ENCODE results near the gene APOA1. TPM values are rescaled to one million over a fixed set of nuclear protein-coding genes. Genes with fewer than 3 reads are reported as not detected.

Gene APOA1
- total RNA-seq, 1 donor from 2014 or later, result 9,787 TPM

GRCh38 chr11:116835042-116835772 is 2.2 kb downstream of the APOA1 start:
- ATAC-seq (peak; percentile 29), DNase-seq (ENCODE audit: low spot score) (peak; percentile 86)

- peak; percentile 85 for DNase-seq (ENCODE audit: low spot score)
- peak; percentile 18 for ATAC-seq
Observed at GRCh38 chr11:116834535-116835041, 2.8 kb downstream of the APOA1 start.

- ATAC-seq, result peak; percentile 19
- peak; percentile 92 for DNase-seq (ENCODE audit: low spot score)
Observed at GRCh38 chr11:116833816-116834534, 3.4 kb downstream of the APOA1 start.

GRCh38 chr11:116833491-116833815 is 4.0 kb downstream of the APOA1 start:
- ATAC-seq, result no peak
- DNase-seq (ENCODE audit: low spot score), result no peak

GRCh38 chr11:116832350-116833290 is 4.8 kb downstream of the APOA1 start:
- DNase-seq (ENCODE audit: low spot score), result peak; percentile 76

GRCh38 chr11:116831790-116832349 is 5.6 kb downstream of the APOA1 start:
- no peak for ATAC-seq
- no peak for DNase-seq (ENCODE audit: low spot score)

More at GRCh38 chr11:116832350-116833290, 4.8 kb downstream of the APOA1 start:
- ATAC-seq, result no peak

- no peak for ATAC-seq
- DNase-seq (ENCODE audit: low spot score), result peak; percentile 44
Observed at GRCh38 chr11:116830184-116830912, 7.1 kb downstream of the APOA1 start.

- ATAC-seq (peak; percentile 42), DNase-seq (ENCODE audit: low spot score) (peak; percentile 97)
Observed at GRCh38 chr11:116829525-116830183, 7.8 kb downstream of the APOA1 start, which contains the start of gene APOC3. TSS of gene APOC3 (plus strand) at chr11:116829907. CDS start at chr11:116830583, 676 bp downstream.

- peak; percentile 43 for ATAC-seq
- DNase-seq (ENCODE audit: low spot score), result peak; percentile 93
Observed at GRCh38 chr11:116828632-116829524, 8.5 kb downstream of the APOA1 start.

- DNase-seq (ENCODE audit: low spot score) (peak; percentile 48), ATAC-seq (no peak)
Observed at GRCh38 chr11:116827461-116827860, 10.0 kb downstream of the APOA1 start.

- ATAC-seq (peak; percentile 48), DNase-seq (ENCODE audit: low spot score) (peak; percentile 97)
Observed at GRCh38 chr11:116826751-116827431, 10.5 kb downstream of the APOA1 start.

GRCh38 chr11:116825854-116826750 is 11.3 kb downstream of the APOA1 start:
- ATAC-seq (peak; percentile 27), DNase-seq (ENCODE audit: low spot score) (peak; percentile 87)

- DNase-seq (ENCODE audit: low spot score), result peak; percentile 72
- peak; percentile 30 for ATAC-seq
Observed at GRCh38 chr11:116825434-116825833, 12.0 kb downstream of the APOA1 start.

GRCh38 chr11:116823031-116823843 is 14.2 kb downstream of the APOA1 start, which contains the start of gene APOA4:
TSS of gene APOA4 (minus strand) at chr11:116823304. CDS start at chr11:116823191, 113 bp downstream.
- DNase-seq (ENCODE audit: low spot score) (peak; percentile 40), ATAC-seq (no peak)

- DNase-seq (ENCODE audit: low spot score) (no peak), ATAC-seq (no peak)
Observed at GRCh38 chr11:116822575-116822974, 14.8 kb downstream of the APOA1 start.

Measured in left lobe of liver (tissue), 2 donors.